ENCODE results near the gene PACS1. TPM values are rescaled to one million over a fixed set of nuclear protein-coding genes. Genes with fewer than 3 reads are reported as not detected.

PACS1 gene
- total RNA-seq, 1 experiment from 2014 or later, result 100 TPM

GRCh38 chr11:66063900-66064299 is 6.2 kb upstream of the PACS1 start:
- H3K36me3 ChIP-seq (ENCODE audit: low read depth), result peaks cover 77% of the 10 kb centered on the region
- TF ChIP-seq CTCF (conservative IDR thresholded peaks at IDR 0.05) (no peak), EZH2 (IDR thresholded peaks at IDR 0.05; ENCODE audit: low read depth) (no peak)
- DNase-seq, result no peak
- peaks cover 58% of the 10 kb centered on the region for H3F3A ChIP-seq (ENCODE audit: insufficient read depth, low read depth)
- no peaks in the 10 kb centered on the region for H3K79me2 ChIP-seq (ENCODE audit: low read depth)
- ChIA-PET CTCF (no interaction called here), POLR2A (ENCODE audit: unreplicated experiment) (no interaction called here)
- 0 out of 2 replicates have a peak, but pooled peaks cover under 1% of the 10 kb centered on the region for H3K4me1 ChIP-seq (replicated peaks; ENCODE audit: insufficient read depth)
- H2AFZ ChIP-seq, result no peak overlapping the region
- no peaks in the 10 kb centered on the region for H3K9me3 ChIP-seq (ENCODE audit: insufficient read depth, low read depth)
- no peak overlapping the region for H3K4me2 ChIP-seq
- intact Hi-C loops (cut with micrococcal nuclease; ENCODE audit: unreplicated experiment), result loop anchor here (10.0 kb wide), 1 partner anchor 179 kb away; the partner anchor contains the start of gene FIBP
- H3K9me2 ChIP-seq (ENCODE audit: insufficient read depth), result no peaks in the 10 kb centered on the region
- H3K27me3 ChIP-seq (ENCODE audit: insufficient read depth, low read depth), result no peaks in the 10 kb centered on the region
- no peak overlapping the region for H3K4me3 ChIP-seq
- no peak overlapping the region for H3K27ac ChIP-seq
- H4K20me1 ChIP-seq (ENCODE audit: insufficient read depth), result peaks cover 12% of the 10 kb centered on the region
- BruUV-seq (replicated peaks), result no TSS peak

- no peaks in the 10 kb centered on the region for H3K27me3 ChIP-seq (ENCODE audit: insufficient read depth, low read depth)
Observed at GRCh38 chr11:66064571-66064970, 5.5 kb upstream of the PACS1 start.

GRCh38 chr11:66066751-66067150 is 3.3 kb upstream of the PACS1 start:
- Histone ChIP-seq H3F3A (ENCODE audit: insufficient read depth, low read depth) (peaks cover 72% of the 10 kb centered on the region), H3K9me2 (ENCODE audit: insufficient read depth) (no peaks in the 10 kb centered on the region), H3K9me3 (ENCODE audit: insufficient read depth, low read depth) (no peaks in the 10 kb centered on the region), H3K27me3 (ENCODE audit: insufficient read depth, low read depth) (no peaks in the 10 kb centered on the region), H3K36me3 (ENCODE audit: low read depth) (peaks cover 56% of the 10 kb centered on the region), H3K27ac (no peak overlapping the region), H3K4me2 (no peak overlapping the region), H3K79me2 (ENCODE audit: low read depth) (peaks cover 10% of the 10 kb centered on the region), H3K4me1 (replicated peaks; ENCODE audit: insufficient read depth) (peaks cover 16% of the 10 kb centered on the region), H4K20me1 (ENCODE audit: insufficient read depth) (peaks cover 21% of the 10 kb centered on the region), H2AFZ (no peak overlapping the region), H3K4me3 (no peak overlapping the region)
- no TSS peak for BruUV-seq (replicated peaks)
- POLR2A ChIA-PET (ENCODE audit: unreplicated experiment), result no interaction called here
- intact Hi-C loops (cut with micrococcal nuclease; ENCODE audit: unreplicated experiment), result loop anchor here (10.0 kb wide), 1 partner anchor 182 kb away; the partner anchor contains the start of gene FIBP
- CTCF ChIA-PET, result no interaction called here
- no peak for TF ChIP-seq CTCF (conservative IDR thresholded peaks at IDR 0.05)
- no peak for TF ChIP-seq EZH2 (IDR thresholded peaks at IDR 0.05; ENCODE audit: low read depth)
- no peak for DNase-seq

More at GRCh38 chr11:66064571-66064970, 5.5 kb upstream of the PACS1 start:
- Histone ChIP-seq H4K20me1 (ENCODE audit: insufficient read depth) (peaks cover 18% of the 10 kb centered on the region), H3K4me2 (no peak overlapping the region), H3K27ac (no peak overlapping the region), H2AFZ (no peak overlapping the region), H3K4me3 (no peak overlapping the region), H3F3A (ENCODE audit: insufficient read depth, low read depth) (peaks cover 65% of the 10 kb centered on the region), H3K4me1 (replicated peaks; ENCODE audit: insufficient read depth) (0 out of 2 replicates have a peak, but pooled peaks cover 7% of the 10 kb centered on the region), H3K9me2 (ENCODE audit: insufficient read depth) (no peaks in the 10 kb centered on the region), H3K9me3 (ENCODE audit: insufficient read depth, low read depth) (no peaks in the 10 kb centered on the region), H3K36me3 (ENCODE audit: low read depth) (peaks cover 75% of the 10 kb centered on the region), H3K79me2 (ENCODE audit: low read depth) (no peaks in the 10 kb centered on the region)
- ChIA-PET CTCF (no interaction called here), POLR2A (ENCODE audit: unreplicated experiment) (no interaction called here)
- TF ChIP-seq CTCF (conservative IDR thresholded peaks at IDR 0.05) (no peak), EZH2 (IDR thresholded peaks at IDR 0.05; ENCODE audit: low read depth) (no peak)
- DNase-seq, result no peak
- no TSS peak for BruUV-seq (replicated peaks)
- intact Hi-C loops (cut with micrococcal nuclease; ENCODE audit: unreplicated experiment), result loop anchor here (10.0 kb wide), 1 partner anchor 180 kb away; the partner anchor contains the start of gene FIBP
